Sigmoid colon (tissue), 3 donors: ENCODE data around the gene POLR3GL.

Experiments used
- CTCF ChIP-seq, 4 experiments: fragments of 450-650 bp in 3 of 4; fragments of 200-600 bp in 1 of 4; IDR thresholded peaks; one replicate each; pipeline ENCODE4 v1.5.1; 2016 to 2019; ENCODE audit warnings: antibody characterized with exemption in 4 of 4, mild to moderate bottlenecking in 3 of 4, moderate library complexity in 2 of 4
- POLR2A ChIP-seq, 2 donors: fragments of 450-650 bp; IDR thresholded peaks; one replicate each; pipeline ENCODE4 v1.6.1; 2016; ENCODE audit warnings: antibody characterized with exemption in 2 of 2, mild to moderate bottlenecking in 2 of 2, moderate library complexity in 2 of 2

GRCh38 chr1:145936247-145936646, 28.2 kb upstream of the POLR3GL start:
- TF ChIP-seq POLR2A (IDR thresholded peaks at IDR 0.05) (no peak), CTCF (IDR thresholded peaks at IDR 0.05) (no peak)
